K562 (cell line): ENCODE data around the gene TMEM200A. TPM values are rescaled to one million over a fixed set of nuclear protein-coding genes. Genes with fewer than 3 reads are reported as not detected.

Experiments used
- CTBP1 ChIP-seq: fragments of 450-650 bp; IDR thresholded peaks from 2 replicates; pipeline ENCODE4 v1.6.1; 2016; ENCODE audit warnings: borderline replicate concordance
- CTCF ChIP-seq, 3 experiments: IDR thresholded peaks in 2 of 3; conservative IDR thresholded peaks in 1 of 3; 2 replicates each; pipeline ENCODE4 v1.5.1; 2011 to 2012; ENCODE audit warnings: low read length in 3 of 3, mild to moderate bottlenecking in 3 of 3, control low read depth in 2 of 3, improper control_type of control experiment in 1 of 3, inconsistent platforms in 1 of 3, low read depth in 1 of 3, mixed read lengths in 1 of 3, moderate library complexity in 1 of 3; ENCODE audit not compliant: insufficient read depth in 2 of 3
- E2F6 ChIP-seq, 2 experiments: IDR thresholded peaks; 2 replicates each; pipeline ENCODE4 v1.6.1; 2011; ENCODE audit warnings: borderline replicate concordance in 1 of 2, control low read depth in 1 of 2, low read depth in 1 of 2, low read length in 1 of 2, mild to moderate bottlenecking in 1 of 2, mixed read lengths in 1 of 2, moderate library complexity in 1 of 2; ENCODE audit not compliant: insufficient read depth in 1 of 2, insufficient read length in 1 of 2, poor library complexity in 1 of 2, severe bottlenecking in 1 of 2; ENCODE audit errors: extremely low read depth in 1 of 2
- GTF2B ChIP-seq: IDR thresholded peaks from 2 replicates; pipeline ENCODE4 v1.6.1; 2011; ENCODE audit not compliant: insufficient read length; ENCODE audit errors: extremely low read depth
- HNRNPLL ChIP-seq: fragments of 200-400 bp; formaldehyde crosslinking; IDR thresholded peaks from 2 replicates; pipeline ENCODE4 v1.6.1; 2017; ENCODE audit warnings: low read length, low read depth, mild to moderate bottlenecking; ENCODE audit not compliant: poor library complexity, severe bottlenecking
- L3MBTL2 ChIP-seq: fragments of 450-650 bp; IDR thresholded peaks from 2 replicates; pipeline ENCODE4 v1.6.1; 2016; ENCODE audit warnings: mild to moderate bottlenecking, moderate library complexity
- PCBP2 ChIP-seq: fragments of 200-400 bp; formaldehyde crosslinking; IDR thresholded peaks from 2 replicates; pipeline ENCODE4 v1.6.1; 2018; ENCODE audit warnings: low read length, low read depth, mild to moderate bottlenecking, moderate library complexity; ENCODE audit not compliant: poor library complexity, severe bottlenecking
- PHTF2 ChIP-seq: fragments of 250-450 bp; sonication (Bioruptor Pico); IDR thresholded peaks from 2 replicates; pipeline ENCODE4 v1.5.0; 2021; ENCODE audit warnings: mild to moderate bottlenecking
- RB1 ChIP-seq: fragments of 450-650 bp; IDR thresholded peaks from 2 replicates; pipeline ENCODE4 v1.6.1; 2017; ENCODE audit warnings: low read depth, mild to moderate bottlenecking
- SMC3 ChIP-seq: conservative IDR thresholded peaks from 2 replicates; pipeline ENCODE4 v1.6.1; 2011; ENCODE audit warnings: low read depth, low read length, improper control_type of control experiment; ENCODE audit not compliant: insufficient read depth
- polyA plus RNA-seq, 8 experiments: library from polyadenylated mRNA; depleted of rRNA in 4 of 8; stranded (reverse) in 5 of 8; unstranded in 3 of 8; fragments of >200 nt; fragmentation: Nextera tagmentation in 2 of 8; fragmentation: Illumina TruSeq in 1 of 8; extraction: Ambion mirVana in 2 of 8; extraction: Trizol in 1 of 8; gene quantifications; 2 replicates each; pipeline versions ENCODE4 v1.2.1 to v1.2.3, GENCODE V29; 2011 to 2014; ENCODE audit warnings: inconsistent platforms in 1 of 8, missing spikeins in 1 of 8
- total RNA-seq, 7 experiments: library from RNA; depleted of rRNA in 6 of 7; stranded (reverse); fragments of >200 nt in 6 of 7; fragmentation: Illumina TruSeq in 2 of 7; extraction: Trizol in 2 of 7; gene quantifications; 2 replicates each; pipeline versions ENCODE4 v1.2.1 to v1.2.3, GENCODE V29; 2011 to 2021; ENCODE audit warnings: low replicate concordance in 1 of 7

Gene TMEM200A
- total and polyA plus RNA-seq, 9 of the 15 experiments (the other 6 are each of a cell fraction or from before 2014, with no cell fraction given), result 0.04 TPM; not detected in 8

- TF ChIP-seq SMC3, result no peak
- TF ChIP-seq PCBP2, result no peak
- TF ChIP-seq L3MBTL2, result peak; percentile 41; the same call in 1 of the 2 replicates
- TF ChIP-seq CTCF (IDR thresholded peaks at IDR 0.05 in 2 of 3, conservative IDR thresholded peaks at IDR 0.05 in 1 of 3; ENCODE audit: insufficient read depth in 2 of 3, low read depth in 1 of 3, low read length in 3 of 3), result peak; percentile 40 to 68 (median 62)
- TF ChIP-seq HNRNPLL, result peak; percentile 69
- TF ChIP-seq CTBP1, result peak; percentile 44; the same call in 1 of the 2 replicates
- peak; percentile 68; the same call in 1 of the 2 replicates for TF ChIP-seq RB1
- TF ChIP-seq E2F6 (IDR thresholded peaks at IDR 0.05; ENCODE audit: borderline replicate concordance in 1 of 2, extremely low read depth in 1 of 2, insufficient read depth in 1 of 2, insufficient read length in 1 of 2, low read depth in 1 of 2, low read length in 1 of 2, poor library complexity in 1 of 2, severe bottlenecking in 1 of 2), result peak in 1 of 2 experiments; percentile 78
- no peak for TF ChIP-seq PHTF2 (CRISPR knock-in tag)
- no peak for TF ChIP-seq GTF2B
Observed at GRCh38 chr6:130365166-130366106, at the start of gene TMEM200A (continued).
